HG03571 (cell line): ENCODE data around the gene GPAM.
"Not testable (repeated sequence)": the region's sequence is repeated elsewhere in the genome, so short reads cannot be mapped to it uniquely, and the experiment has no call there.

Experiments
- ATAC-seq: cut with Tn5 transposase; IDR thresholded peaks from one replicate; pipeline ENCODE4 v1.9.1; 2021; ENCODE audit not compliant: unreplicated experiment

GPAM gene

DNA sequence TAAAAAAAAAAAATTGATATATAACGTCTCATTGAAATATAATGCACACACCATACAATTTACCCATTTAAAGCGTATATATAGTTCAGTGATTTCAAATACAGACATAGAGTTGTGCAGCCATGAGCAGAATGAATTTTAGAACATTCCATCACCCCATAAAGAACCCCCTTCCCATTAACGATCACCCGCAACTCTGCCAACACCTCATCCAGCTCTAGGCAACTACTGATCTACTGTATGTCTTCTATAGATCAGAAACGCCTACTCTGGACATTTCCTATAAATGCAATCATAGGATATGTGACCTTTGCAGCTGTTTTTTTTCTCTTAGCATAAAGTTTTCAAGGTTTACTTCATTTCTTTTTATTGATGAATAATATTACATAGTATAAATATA is 33.4 kb upstream of the GPAM start:
- ATAC-seq, result no peak

DNA sequence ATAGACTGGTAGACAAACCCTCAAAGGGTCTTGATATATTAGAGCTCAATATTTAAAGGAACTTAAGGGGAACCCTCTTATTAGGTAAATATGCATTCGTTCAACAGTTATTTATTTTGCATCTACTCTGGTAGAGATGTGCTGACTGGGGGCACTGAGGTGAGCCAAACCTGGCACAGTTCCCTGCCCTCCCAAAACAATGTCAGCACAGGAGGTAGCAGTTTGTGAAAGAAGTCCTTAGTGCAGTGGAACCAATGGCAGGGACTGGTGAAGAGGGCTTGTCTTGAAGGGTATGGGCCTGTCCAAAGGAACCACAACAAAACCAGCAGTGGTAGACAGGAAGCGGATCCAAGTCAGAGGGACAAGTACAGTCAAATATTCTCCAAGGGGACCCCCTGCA is 32.6 kb upstream of the GPAM start:
- ATAC-seq, result no peak

GRCh38 chr10:112215342-112215774 is 31.8 kb upstream of the GPAM start:
- no peak for ATAC-seq

DNA sequence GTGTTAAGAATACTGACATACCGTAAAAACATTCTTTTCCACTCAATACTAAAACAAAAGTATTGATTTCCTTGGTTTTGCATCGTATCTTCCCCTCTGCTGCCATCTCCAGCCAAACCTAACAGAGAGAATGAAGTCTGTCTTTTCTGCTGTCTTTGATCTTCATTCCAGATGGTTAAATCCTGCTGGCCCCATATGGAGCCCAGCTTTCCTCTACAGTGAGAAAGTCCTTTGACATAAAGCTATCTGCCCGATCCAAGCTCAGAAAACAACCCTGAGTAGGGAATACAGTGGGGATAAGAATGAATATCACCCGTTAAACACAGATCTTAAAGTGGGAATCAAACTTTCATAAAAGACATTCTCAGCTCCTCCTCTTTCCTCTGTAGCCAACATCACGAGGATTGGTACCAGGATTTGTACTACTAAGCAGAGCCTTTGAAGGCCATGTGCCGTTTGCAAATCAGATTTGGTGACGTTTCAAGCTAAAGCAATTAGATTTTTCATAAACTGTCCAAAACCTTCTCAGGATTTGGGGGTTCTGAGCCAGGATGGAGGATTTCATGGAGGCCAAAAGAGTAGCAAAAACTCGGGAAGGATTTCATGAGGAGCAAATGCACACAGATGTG is 30.8 kb upstream of the GPAM start:
- ATAC-seq, result no peak

GRCh38 chr10:112213836-112214235 is 30.3 kb upstream of the GPAM start:
- ATAC-seq, result no peak

- no peak for ATAC-seq
Measured at GRCh38 chr10:112213098-112213823, 29.7 kb upstream of the GPAM start.

GRCh38 chr10:112210666-112211065 is 27.1 kb upstream of the GPAM start:
- no peak for ATAC-seq

DNA sequence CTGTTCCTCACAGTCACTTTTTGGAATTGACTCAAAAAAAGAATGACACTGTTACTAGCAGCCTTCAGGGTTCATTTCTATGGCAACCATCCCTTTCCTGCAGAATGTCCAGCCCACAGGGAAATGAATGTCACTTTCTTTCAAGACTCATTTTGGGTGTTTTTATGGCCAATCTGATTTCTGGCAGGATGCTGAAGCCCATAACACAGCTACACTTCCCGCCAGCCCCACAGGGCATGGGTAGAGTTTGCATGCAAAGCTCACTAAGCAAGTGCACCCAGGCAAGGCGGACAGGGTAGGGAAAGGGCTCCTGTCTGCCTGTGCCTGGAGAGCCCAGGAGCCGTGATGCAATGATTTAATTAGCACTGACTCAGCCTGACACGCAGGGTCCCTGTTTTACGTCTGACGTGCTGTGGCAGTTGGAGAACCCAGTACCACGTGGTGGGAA is 26.1 kb upstream of the GPAM start:
- ATAC-seq, result no peak

DNA sequence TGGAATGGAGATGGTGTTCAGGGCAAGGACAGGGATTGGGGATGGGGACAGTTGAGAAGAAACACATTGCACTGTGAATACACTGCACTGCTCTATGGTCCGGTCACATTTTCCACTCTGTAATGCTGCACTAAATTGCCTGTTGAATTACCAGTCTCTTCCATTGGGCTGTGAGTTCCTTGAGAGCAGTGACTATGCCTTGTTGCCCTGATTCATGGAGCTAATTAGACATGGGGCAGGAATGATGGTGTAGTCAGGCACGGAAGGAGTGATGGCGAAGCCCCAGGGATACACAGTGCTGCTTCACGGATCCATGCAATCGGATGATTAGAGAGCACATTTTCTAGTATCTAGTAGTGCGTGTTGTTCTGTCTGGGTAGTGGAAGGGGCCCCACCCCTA is 25.4 kb upstream of the GPAM start:
- no peak for ATAC-seq

GRCh38 chr10:112208292-112208691 is 24.7 kb upstream of the GPAM start:
- ATAC-seq, result no peak

GRCh38 chr10:112203328-112204076 is 19.9 kb upstream of the GPAM start:
- ATAC-seq, result peak; percentile 67

DNA sequence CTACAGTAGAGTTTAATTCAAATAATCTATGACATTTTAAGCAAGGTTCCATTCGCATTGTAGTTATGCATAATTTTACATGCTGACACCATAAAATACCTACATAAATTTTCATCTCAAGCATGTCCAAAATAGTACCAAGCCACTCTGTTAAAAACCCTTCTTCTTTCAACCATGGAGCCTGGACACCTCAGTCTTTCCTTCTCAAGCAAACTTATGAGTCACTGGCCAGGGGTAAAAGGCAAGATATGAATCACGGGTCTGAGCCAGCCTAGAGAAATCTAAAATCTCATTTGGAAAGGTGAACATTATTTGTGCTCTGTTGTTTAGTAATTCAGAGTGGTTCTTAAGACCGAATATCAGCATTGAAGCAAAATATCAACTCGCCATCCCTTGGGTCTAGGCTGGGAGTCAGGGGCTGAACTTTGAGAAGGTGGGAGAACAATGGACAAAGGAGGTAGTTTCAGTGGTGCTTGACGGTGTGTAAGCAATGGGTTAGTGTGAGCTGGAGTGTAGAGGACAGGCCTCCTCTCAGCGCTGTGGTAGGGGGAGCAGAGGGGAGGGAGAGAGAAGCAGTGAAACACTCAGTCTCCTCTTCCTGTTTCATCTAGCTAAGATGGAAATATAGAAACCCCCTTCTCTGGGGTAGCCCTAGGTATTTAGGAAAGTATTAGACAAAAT is 19.1 kb upstream of the GPAM start:
- peak; percentile 81 for ATAC-seq

DNA sequence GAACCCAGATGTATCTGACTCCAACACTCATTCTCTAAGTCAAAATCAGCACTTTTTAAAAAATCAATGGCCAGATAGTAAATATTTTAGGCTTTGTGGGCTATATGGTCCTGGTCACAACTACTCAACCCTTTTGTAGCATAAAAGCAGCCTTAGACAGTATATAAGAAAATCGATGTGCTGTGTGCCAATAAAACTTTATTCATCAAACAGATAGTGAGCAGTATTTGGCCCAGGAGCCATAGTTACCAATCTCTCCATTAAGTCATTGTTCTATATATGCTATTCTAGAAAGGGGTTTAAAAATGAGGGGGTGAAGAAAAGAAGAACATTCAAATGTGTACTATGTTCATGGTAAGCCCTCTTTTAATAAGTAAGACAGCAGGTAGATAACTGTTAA is 18.5 kb upstream of the GPAM start:
- ATAC-seq, result no peak

GRCh38 chr10:112201334-112201733 is 17.8 kb upstream of the GPAM start:
- ATAC-seq, result no peak

DNA sequence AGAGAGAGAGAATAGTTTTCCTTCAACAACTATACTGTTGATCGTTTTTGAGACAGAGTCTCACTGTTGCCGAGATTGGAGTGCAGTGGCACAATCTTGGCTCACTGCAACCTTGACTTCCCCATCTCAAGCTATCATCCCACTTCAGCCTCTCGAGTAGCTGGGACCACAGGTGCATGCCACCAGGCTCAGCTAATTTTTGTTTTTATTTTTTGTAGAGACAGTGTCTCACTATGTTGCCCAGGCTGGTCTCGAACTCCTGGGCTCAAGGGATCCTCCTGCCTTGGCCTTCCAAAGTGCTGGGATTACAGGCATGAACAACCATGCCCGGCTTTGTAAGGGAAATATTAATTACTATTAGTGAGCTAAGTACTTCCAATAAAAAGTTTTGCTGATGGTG is 16.7 kb upstream of the GPAM start:
- not testable (repeated sequence) for ATAC-seq

GRCh38 chr10:112197662-112198061 is 14.1 kb upstream of the GPAM start:
- not testable (repeated sequence) for ATAC-seq

- no peak for ATAC-seq
Measured at GRCh38 chr10:112195224-112195623, 11.7 kb upstream of the GPAM start.

- no peak for ATAC-seq
Measured at GRCh38 chr10:112191791-112192190, 8.2 kb upstream of the GPAM start.

- no peak for ATAC-seq
Measured at GRCh38 chr10:112191041-112191590, 7.6 kb upstream of the GPAM start.

DNA sequence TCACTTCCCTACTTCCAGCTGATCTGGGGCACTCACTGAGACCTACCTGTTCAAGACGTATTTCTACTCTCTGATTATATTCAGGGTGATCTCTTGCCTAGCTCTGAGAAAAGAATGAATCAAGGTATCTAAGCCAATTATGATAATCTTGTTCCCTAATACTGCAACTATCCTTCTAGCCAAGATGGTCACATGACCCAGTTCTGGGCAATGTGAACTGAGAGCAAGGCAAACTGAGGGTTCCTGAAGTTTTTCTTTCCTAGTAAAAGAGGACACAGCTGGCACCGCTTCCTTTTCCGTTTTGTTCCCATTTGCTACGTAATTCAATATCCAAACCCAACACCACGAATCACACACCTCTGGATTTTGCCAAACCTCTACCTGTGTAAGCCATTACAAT is 5.9 kb upstream of the GPAM start:
- ATAC-seq, result no peak

DNA sequence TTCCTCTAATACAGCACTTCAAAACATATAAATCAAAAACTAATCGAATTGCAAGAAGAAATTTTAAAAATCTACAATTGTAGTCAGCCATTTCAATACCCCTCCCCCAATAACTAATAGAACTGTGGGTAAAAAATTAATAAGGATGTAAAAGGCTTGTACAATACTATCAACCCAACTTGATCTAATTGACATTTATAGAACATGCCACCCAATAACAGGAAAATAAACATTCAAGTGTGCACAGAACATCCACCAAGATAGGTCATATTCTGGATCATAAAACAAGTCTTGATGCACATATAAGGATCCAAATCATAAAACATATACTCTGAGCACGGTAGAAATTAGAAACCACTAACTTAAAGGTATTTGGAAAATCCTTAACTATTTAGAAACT is 4.0 kb upstream of the GPAM start:
- no peak for ATAC-seq
